8988T (cell line): ENCODE results near the gene KRCC1.
"Not testable (repeated sequence)": the region's sequence is repeated elsewhere in the genome, so short reads cannot be mapped to it uniquely, and the experiment has no call there.

Source experiments
- DNase-seq: peaks from one replicate; pipeline ENCODE4 v3.0.0; 2011

KRCC1 gene

GRCh38 chr2:88038263-88039105, 17.1 kb downstream of the KRCC1 start:
- DNase-seq = no peak

- no peak for DNase-seq
Observed at GRCh38 chr2:88036606-88037005, 19.0 kb downstream of the KRCC1 start.

GRCh38 chr2:88036182-88036581, 19.4 kb downstream of the KRCC1 start:
- no peak for DNase-seq

- DNase-seq = no peak
Observed at GRCh38 chr2:88032070-88032702, 23.4 kb downstream of the KRCC1 start.

- DNase-seq = no peak
Observed at GRCh38 chr2:88028931-88029330, 26.7 kb downstream of the KRCC1 start.

- DNase-seq = no peak
Observed at GRCh38 chr2:88027697-88028389, 27.7 kb downstream of the KRCC1 start.

- DNase-seq = no peak
Observed at GRCh38 chr2:88024509-88024908, 31.1 kb downstream of the KRCC1 start.

GRCh38 chr2:88022669-88022921, 33.0 kb downstream of the KRCC1 start:
- no peak for DNase-seq

- DNase-seq = no peak
Observed at GRCh38 chr2:88019985-88020384, 35.6 kb downstream of the KRCC1 start.

- no peak for DNase-seq
Observed at GRCh38 chr2:88018909-88019308, 36.7 kb downstream of the KRCC1 start.

GRCh38 chr2:88018077-88018805, 37.3 kb downstream of the KRCC1 start:
- DNase-seq = not testable (repeated sequence)

- DNase-seq = not testable (repeated sequence)
Observed at GRCh38 chr2:88017780-88018038, 37.9 kb downstream of the KRCC1 start.

- DNase-seq = peak; percentile 46
Observed at GRCh38 chr2:88016960-88017779, 38.4 kb downstream of the KRCC1 start.

- DNase-seq = peak; percentile 31
Observed at GRCh38 chr2:88016086-88016959, 39.3 kb downstream of the KRCC1 start, which contains the start of gene RNU2-63P. TSS of gene RNU2-63P (minus strand) at chr2:88016547.

GRCh38 chr2:88011011-88011410, 44.6 kb downstream of the KRCC1 start:
- DNase-seq = no peak

- no peak for DNase-seq
Observed at GRCh38 chr2:88010136-88010535, 45.4 kb downstream of the KRCC1 start.

GRCh38 chr2:88006912-88007439, 48.6 kb downstream of the KRCC1 start:
- DNase-seq = no peak

GRCh38 chr2:88005776-88006175, 49.8 kb downstream of the KRCC1 start:
- no peak for DNase-seq

- no peak for DNase-seq
Observed at GRCh38 chr2:88003074-88003755, 52.4 kb downstream of the KRCC1 start.

- DNase-seq = no peak
Observed at GRCh38 chr2:88002359-88002707, 53.2 kb downstream of the KRCC1 start.

- DNase-seq = not testable (repeated sequence)
Observed at GRCh38 chr2:88000474-88000873, 55.1 kb downstream of the KRCC1 start.
